Ectodermal cell (in vitro differentiated cells): ENCODE results near the gene PRTFDC1.

Experiments
- H3K27ac ChIP-seq: 2 replicates; pipeline ENCODE4 v1.7.0; 2013; ENCODE audit warnings: mild to moderate bottlenecking, low read depth, low read length; ENCODE audit not compliant: insufficient read depth, poor library complexity, severe bottlenecking
- H3K27me3 ChIP-seq: 2 replicates; pipeline ENCODE4 v1.7.0; 2013; ENCODE audit warnings: mild to moderate bottlenecking, low read length; ENCODE audit not compliant: insufficient read depth, control insufficient read depth, poor library complexity, severe bottlenecking
- H3K36me3 ChIP-seq: one replicate; pipeline ENCODE4 v1.7.0; 2013; ENCODE audit warnings: low read length; ENCODE audit not compliant: control insufficient read depth, insufficient read depth
- H3K4me1 ChIP-seq: one replicate; pipeline ENCODE4 v1.7.0; 2013; ENCODE audit warnings: low read length; ENCODE audit not compliant: control insufficient read depth, insufficient read depth
- H3K4me3 ChIP-seq: 2 replicates; pipeline ENCODE4 v1.7.0; 2013; ENCODE audit warnings: low read depth, low read length, control low read depth; ENCODE audit not compliant: insufficient read depth
- H3K9me3 ChIP-seq: 2 replicates; pipeline ENCODE4 v1.7.0; 2013; ENCODE audit warnings: mild to moderate bottlenecking, low read length, moderate library complexity; ENCODE audit not compliant: control insufficient read depth
- WGBS, 2 experiments: methylation state at CpG; one replicate each; pipeline ENCODE4 v1.1.7; 2013; ENCODE audit warnings: missing lambda C conversion rate in 2 of 2; 5-methylcytosine and 5-hydroxymethylcytosine counted together

PRTFDC1 gene

GRCh38 chr10:24910574-24910973 is 41.8 kb downstream of the PRTFDC1 start:
- Histone ChIP-seq H3K27me3 (no peaks in the 10 kb centered on the region), H3K4me3 (no peak overlapping the region), H3K36me3 (no peaks in the 10 kb centered on the region), H3K9me3 (no peaks in the 10 kb centered on the region), H3K4me1 (no peaks in the 10 kb centered on the region), H3K27ac (no peak overlapping the region)

- Histone ChIP-seq H3K4me3 (no peak overlapping the region), H3K27me3 (no peaks in the 10 kb centered on the region), H3K4me1 (no peaks in the 10 kb centered on the region), H3K36me3 (no peaks in the 10 kb centered on the region), H3K9me3 (no peaks in the 10 kb centered on the region), H3K27ac (no peak overlapping the region)
- 88 to 98% methylated on average over 2 of the region's 2 CpGs for WGBS, 2 experiments
Measured at GRCh38 chr10:24908793-24909423, 43.5 kb downstream of the PRTFDC1 start.

- Histone ChIP-seq H3K4me1 (no peaks in the 10 kb centered on the region), H3K27ac (no peak overlapping the region), H3K27me3 (no peaks in the 10 kb centered on the region), H3K36me3 (no peaks in the 10 kb centered on the region), H3K9me3 (no peaks in the 10 kb centered on the region), H3K4me3 (no peak overlapping the region)
- WGBS, 2 experiments: 91 to 92% methylated on average over 6 of the region's 6 CpGs
Measured at GRCh38 chr10:24907956-24908355, 44.5 kb downstream of the PRTFDC1 start.

GRCh38 chr10:24906372-24906771 is 46.0 kb downstream of the PRTFDC1 start:
- no peak overlapping the region for H3K27ac ChIP-seq
- 92 to 96% methylated on average over 2 to 3 of the region's 3 CpGs for WGBS, 2 experiments
- no peaks in the 10 kb centered on the region for H3K9me3 ChIP-seq
- H3K4me1 ChIP-seq: peaks cover 8% of the 10 kb centered on the region
- H3K4me3 ChIP-seq: no peak overlapping the region
- H3K27me3 ChIP-seq: no peaks in the 10 kb centered on the region
- H3K36me3 ChIP-seq: no peaks in the 10 kb centered on the region

GRCh38 chr10:24904824-24905223 is 47.6 kb downstream of the PRTFDC1 start:
- Histone ChIP-seq H3K4me1 (peaks cover 8% of the 10 kb centered on the region), H3K4me3 (no peak overlapping the region), H3K9me3 (no peaks in the 10 kb centered on the region), H3K27me3 (no peaks in the 10 kb centered on the region), H3K36me3 (no peaks in the 10 kb centered on the region), H3K27ac (no peak overlapping the region)
- WGBS, 2 experiments: 93 to 94% methylated on average over 4 of the region's 4 CpGs

GRCh38 chr10:24902400-24902728 is 50.0 kb downstream of the PRTFDC1 start:
- Histone ChIP-seq H3K27me3 (no peaks in the 10 kb centered on the region), H3K9me3 (no peaks in the 10 kb centered on the region), H3K4me1 (peaks cover 8% of the 10 kb centered on the region), H3K27ac (no peak overlapping the region), H3K36me3 (no peaks in the 10 kb centered on the region), H3K4me3 (no peak overlapping the region)
- WGBS, 2 experiments: 60 to 95% methylated on average over 1 of the region's 1 CpG

GRCh38 chr10:24901686-24902399 is 50.6 kb downstream of the PRTFDC1 start:
- H3K4me3 ChIP-seq: no peak overlapping the region
- no peaks in the 10 kb centered on the region for H3K9me3 ChIP-seq
- WGBS, 2 experiments: 77 to 79% methylated on average over 5 of the region's 5 CpGs
- H3K27me3 ChIP-seq: no peaks in the 10 kb centered on the region
- no peaks in the 10 kb centered on the region for H3K36me3 ChIP-seq
- H3K27ac ChIP-seq: no peak overlapping the region
- H3K4me1 ChIP-seq: peaks cover 8% of the 10 kb centered on the region

GRCh38 chr10:24900888-24901685 is 51.3 kb downstream of the PRTFDC1 start:
- 89 to 95% methylated on average over 7 of the region's 7 CpGs for WGBS, 2 experiments
- H3K27me3 ChIP-seq: no peaks in the 10 kb centered on the region
- H3K4me1 ChIP-seq: peaks cover 8% of the 10 kb centered on the region
- H3K9me3 ChIP-seq: no peaks in the 10 kb centered on the region
- no peak overlapping the region for H3K27ac ChIP-seq
- no peaks in the 10 kb centered on the region for H3K36me3 ChIP-seq
- no peak overlapping the region for H3K4me3 ChIP-seq

GRCh38 chr10:24899571-24899970 is 52.8 kb downstream of the PRTFDC1 start:
- Histone ChIP-seq H3K27ac (no peak overlapping the region), H3K27me3 (no peaks in the 10 kb centered on the region), H3K4me3 (no peak overlapping the region), H3K9me3 (no peaks in the 10 kb centered on the region), H3K4me1 (peaks cover 8% of the 10 kb centered on the region), H3K36me3 (no peaks in the 10 kb centered on the region)
- 92 to 100% methylated on average over 2 of the region's 2 CpGs for WGBS, 2 experiments

- 98 to 100% methylated on average over 1 to 2 of the region's 2 CpGs for WGBS, 2 experiments
- H3K36me3 ChIP-seq: no peaks in the 10 kb centered on the region
- no peak overlapping the region for H3K27ac ChIP-seq
- no peak overlapping the region for H3K4me3 ChIP-seq
- H3K27me3 ChIP-seq: no peaks in the 10 kb centered on the region
- peaks cover 8% of the 10 kb centered on the region for H3K4me1 ChIP-seq
- no peaks in the 10 kb centered on the region for H3K9me3 ChIP-seq
Measured at GRCh38 chr10:24898501-24898900, 53.9 kb downstream of the PRTFDC1 start.
